Left kidney (tissue), 2 donors: ENCODE measurements around the gene TENM4. TPM values are rescaled to one million over a fixed set of nuclear protein-coding genes. Genes with fewer than 3 reads are reported as not detected.

Source experiments
- DNase-seq: peaks from one replicate; pipeline ENCODE4 v3.0.0-alpha.2; 2013
- polyA plus RNA-seq: library from polyadenylated mRNA; unstranded; fragments of 120-200 nt; gene quantifications from one replicate; pipeline ENCODE4 v1.2.1, GENCODE V29; 2013; ENCODE audit not compliant: insufficient read length

TENM4 gene
- polyA plus RNA-seq, 1 donor = 24.5 TPM

DNA sequence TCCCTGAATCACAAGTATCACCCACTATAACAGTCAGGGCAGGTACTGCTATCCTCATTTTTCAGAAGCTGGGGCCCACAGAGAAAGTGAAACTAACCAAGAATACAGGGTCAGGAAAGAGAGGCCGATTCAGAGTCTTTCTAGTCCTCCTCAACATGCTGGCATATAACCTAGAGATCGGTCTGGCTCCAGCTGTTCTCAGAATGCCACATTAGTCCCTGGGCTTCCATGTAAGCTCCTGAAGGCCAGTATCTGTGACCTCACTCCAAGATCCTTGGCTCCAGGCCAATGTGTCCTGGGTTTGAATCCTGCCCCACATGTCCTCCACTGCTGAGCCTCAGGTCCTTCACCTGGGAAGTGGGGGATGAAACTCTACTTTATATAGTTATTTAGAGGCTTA is 50.4 kb downstream of the TENM4 start:
- DNase-seq = no peak

DNA sequence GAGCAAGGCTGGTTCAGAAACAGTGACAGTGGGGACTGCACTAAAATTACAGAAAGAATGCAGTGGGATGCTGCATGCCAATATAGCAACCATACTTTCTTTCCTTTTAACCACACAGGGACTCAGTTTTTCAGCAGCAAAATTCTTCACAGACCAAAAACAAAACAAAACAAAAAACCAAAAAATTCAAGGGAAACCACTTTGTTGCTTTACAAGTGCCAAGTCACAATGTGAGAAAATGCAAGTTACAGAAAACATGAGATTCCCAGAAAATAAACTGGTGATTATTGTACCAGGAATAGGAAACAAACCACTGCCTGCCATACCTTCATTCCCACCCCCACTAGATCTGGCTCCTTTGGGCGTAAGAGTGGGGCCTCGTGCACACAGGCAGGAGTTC is 52.6 kb downstream of the TENM4 start:
- no peak for DNase-seq

DNA sequence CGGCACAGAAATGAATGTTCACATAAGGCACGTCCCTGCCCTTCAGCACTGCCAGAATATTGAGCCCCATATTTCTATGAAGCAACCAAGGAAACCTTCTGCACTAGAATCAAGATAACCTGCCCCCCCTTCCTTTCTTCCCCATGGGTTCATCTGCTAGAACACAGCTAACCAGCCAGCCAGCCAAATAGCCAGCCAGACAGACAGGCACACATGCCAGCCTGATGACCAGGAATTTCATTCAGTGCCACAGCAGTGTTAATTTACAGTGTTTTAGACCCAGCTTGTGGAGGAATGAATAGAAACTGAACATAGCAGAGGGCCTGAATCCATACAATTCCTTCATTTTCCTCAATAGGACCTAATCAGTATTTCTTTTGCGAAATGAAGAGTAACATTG is 57.0 kb downstream of the TENM4 start:
- no peak for DNase-seq

DNA sequence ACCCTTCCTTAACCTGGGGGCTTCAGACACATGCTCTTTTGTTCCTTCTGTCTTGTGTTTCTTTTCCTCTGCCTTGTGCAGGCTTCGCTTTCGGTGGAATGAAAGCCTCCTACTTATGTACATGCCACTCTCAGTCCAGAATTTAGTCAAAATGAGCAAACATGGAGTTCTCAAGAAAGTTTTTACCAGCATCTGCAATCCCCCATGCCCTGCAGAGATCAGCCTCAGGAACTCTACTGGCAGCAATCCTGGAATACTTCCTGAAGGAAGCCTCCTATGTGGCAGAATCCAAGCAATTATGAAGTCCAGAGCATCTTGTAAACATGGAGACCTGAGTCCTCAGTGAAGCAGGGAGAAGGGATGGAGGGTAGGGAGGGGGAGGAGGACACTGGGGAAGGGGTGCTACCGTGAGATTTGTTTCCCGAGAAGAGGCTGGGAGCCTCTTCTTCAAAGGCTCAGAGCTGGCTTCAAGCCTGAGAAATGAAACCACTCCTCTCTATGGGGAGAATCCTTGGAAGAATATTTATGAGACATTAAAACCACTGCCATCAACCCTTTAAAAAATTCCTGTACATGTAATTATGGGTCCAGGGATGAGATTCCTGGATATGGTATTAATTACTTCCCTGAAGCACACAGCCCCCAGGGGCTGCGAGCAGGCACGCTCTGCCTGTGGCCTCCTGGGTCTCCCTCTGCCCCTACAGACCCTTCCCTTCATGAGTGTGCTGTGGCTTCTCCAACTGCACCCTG is 58.4 kb downstream of the TENM4 start:
- DNase-seq = no peak

DNA sequence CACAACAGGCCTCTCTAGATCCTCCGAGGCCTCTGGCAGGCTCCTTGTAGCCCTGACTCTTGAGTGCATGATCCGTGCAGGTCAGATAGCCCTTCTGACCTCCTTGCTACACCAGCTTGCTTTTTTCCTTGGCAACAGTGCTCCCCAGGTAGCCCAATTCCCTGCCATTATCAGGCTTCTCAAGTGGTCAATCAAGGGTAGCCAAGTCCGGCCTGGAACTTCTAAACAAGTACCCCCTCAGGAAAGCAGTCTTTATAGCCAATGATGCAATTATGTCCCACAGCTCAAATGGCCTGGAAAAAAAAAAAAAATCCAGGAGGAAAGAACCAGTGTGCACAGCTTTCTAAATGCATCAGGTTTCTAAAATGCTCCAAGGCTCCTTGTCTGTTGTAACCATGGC is 59.8 kb downstream of the TENM4 start:
- DNase-seq = peak; percentile 11

DNA sequence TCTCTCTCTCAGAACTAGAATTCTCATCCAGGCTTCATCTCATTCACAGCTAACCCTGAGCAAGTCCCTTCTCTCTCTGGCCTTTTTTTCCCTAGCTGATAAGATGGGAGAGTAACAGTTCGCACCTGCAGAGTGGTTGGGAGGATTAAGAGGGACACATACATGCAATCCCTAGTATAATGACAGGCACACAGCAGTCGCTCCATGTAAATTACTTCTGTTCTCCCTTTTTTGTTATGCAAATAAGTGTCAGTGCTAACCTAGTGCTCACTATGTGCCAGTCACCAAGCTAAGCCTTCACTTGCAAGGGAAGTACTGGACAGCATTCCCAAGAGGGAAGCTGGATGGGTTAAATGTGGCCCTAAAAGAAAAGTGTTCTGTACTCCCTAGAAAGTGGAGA is 63.4 kb downstream of the TENM4 start:
- DNase-seq = no peak

DNA sequence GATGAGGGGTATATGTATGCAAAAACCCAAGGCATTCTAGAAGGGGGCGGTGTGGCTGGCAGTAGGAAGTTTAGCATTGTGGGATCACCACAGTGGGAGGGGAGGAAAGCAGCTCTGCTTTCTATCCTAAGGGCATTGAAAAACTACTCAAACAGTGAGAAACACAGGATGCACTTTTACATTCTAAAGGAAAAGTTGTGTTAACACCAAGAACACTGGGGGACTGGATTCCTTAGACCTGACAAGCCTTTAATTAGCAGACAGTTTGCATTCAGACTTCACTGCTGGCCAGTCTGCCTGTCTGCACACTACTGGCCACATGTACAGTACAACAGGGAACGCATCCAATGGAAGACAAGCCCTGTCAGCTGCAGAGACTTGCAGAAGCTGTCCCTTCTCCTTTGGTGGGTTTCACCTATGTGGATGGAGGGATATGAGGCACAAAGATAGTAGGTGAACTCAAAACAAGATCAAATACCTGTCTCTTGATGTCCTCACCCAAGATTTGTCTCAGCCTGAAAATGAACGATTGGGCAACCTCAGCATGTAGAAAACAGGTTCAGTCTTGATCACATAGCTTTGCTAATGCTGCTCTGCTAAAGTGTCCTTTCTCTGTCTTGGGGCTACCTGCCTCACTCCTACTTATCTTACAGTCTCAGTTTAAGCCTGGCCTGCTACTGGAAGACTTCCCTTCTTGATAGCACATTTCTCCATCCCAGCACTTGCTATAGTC is 64.8 kb downstream of the TENM4 start:
- DNase-seq = no peak

DNA sequence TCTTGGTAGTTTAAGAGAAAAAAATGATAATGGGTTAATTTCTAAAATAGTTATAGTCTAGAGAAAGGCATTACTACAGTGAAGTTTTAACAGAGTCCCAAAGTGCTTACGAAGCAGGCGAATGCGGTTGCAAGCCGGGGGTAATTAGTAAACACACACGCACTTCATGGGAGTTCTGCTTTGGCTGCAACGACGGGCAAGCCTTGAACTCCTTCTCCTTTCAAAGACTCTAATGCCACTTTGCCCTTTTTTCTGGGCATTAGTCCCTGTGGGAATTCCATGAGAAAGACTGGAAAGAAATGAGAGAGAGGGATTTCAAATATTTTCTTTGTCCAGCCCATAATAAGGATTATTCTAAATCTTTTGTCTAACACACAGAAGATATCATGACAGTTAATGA is 66.1 kb downstream of the TENM4 start:
- no peak for DNase-seq

DNA sequence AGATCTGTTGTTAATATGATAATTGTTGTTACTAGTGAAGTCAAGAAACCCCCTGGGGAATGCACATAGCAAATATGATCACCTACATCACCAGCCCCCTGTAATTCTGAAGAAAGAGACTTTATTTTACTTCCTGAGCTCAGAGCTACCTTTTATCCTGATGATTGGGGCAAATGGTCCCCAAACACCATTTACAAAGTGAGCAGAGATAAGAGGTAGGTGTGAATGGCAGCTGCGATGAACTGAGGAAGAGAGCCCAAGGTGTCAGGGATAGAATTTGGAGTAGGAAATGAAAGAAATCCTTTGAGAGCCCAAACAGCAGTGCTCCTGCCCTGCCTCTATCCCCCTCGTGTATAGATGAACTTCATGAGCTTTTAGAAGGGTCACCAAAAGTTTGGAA is 69.1 kb downstream of the TENM4 start:
- no peak for DNase-seq

DNA sequence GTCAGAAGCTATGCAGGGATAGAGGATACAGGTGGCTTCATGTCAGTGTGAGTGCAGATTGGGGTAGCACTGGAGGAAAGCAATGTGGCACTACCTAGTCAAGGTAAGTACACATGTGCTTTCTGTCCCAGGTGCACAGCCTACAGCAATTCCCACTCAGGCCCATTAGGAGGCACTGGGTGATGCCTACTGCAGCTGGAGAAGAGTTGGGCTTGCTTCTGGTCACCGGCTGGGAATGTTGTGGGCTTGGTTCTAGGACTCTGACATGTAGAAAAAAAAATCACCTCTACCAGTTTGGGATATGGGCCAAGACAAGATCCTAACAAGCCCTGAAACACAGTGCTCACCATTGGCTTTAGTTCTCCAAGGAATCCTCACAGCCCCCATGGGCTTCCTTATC is 69.7 kb downstream of the TENM4 start:
- DNase-seq = no peak

DNA sequence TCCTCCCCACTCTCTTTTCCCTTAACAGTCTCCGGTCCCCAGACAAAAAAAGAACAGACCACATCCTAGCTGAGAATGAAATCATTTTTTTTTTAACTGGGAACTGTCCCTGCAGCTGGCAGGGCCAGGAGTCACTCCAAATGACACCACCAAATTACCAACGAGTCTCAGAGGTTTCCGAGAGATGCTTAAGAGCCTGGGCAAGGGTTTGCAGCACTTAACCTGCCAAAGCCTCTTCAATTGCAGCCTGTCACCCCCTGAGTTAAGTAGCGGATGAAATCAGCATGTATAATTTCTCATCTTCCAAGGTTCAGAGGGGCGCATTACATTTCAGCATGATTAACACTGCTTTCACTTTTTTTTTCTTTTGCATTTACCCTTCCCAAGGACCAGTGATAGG is 71.8 kb downstream of the TENM4 start:
- DNase-seq = no peak

DNA sequence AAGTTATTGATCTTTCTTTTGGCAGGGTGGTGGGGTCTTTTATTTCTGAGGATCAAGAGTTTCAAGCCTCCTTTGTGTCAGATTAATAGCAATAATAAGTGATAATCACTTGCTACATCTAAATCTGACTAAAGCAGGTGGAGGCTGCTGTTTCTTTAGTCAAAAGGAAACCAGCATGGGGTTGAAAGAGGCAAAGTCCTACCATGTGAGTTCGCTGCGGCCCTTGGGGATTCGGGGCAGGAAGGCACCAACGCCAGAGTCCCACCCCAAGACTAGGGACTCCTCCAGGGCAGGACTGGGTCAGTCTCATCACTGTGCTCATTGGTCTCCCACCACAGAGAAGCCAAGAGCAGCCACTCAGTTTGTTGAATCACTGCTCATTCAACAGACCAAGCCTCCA is 73.0 kb downstream of the TENM4 start:
- DNase-seq = no peak

DNA sequence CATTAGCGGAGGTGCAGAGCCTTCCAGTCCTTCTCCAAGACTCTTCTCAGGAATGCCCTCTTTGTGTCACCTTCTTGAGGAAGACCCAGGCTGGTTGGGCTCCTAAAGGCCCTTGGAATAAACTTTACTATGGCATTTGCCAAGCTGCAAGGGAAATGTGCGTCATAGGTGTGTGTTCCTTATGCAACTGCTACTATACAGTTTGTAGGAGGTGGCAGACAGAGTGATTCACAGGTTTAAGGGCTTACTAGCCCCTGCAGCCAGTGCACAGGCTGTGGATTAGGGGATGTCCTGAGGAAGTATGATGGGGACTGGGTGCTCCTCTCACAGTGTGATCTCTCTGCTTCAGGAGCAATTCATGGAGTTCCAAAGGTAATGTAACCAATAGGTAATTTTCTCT is 74.6 kb downstream of the TENM4 start:
- DNase-seq = no peak

DNA sequence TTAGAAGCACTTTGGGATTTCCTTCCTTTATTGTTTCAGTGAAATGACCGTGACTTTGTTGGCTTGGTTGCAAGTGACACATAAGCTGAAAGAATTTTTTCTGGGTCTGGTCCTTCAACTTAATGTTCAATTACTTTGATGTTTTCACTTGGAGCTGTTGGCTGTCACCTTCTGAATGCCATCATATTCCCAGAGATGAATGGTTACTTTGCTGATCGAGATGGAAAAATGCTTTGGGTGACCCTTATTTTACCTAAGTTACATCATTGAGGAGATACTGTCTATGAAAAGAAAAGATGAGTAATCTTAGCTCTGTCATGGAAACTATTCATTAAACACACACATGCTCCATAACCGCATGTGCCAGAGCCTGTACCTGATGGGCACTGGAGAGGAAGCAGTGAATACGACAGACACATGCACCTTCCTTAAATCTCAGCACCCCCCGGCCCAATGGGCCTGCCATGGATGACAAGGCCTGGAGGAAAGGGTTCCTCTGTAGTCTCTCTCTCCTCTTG is 76.9 kb downstream of the TENM4 start:
- no peak for DNase-seq

DNA sequence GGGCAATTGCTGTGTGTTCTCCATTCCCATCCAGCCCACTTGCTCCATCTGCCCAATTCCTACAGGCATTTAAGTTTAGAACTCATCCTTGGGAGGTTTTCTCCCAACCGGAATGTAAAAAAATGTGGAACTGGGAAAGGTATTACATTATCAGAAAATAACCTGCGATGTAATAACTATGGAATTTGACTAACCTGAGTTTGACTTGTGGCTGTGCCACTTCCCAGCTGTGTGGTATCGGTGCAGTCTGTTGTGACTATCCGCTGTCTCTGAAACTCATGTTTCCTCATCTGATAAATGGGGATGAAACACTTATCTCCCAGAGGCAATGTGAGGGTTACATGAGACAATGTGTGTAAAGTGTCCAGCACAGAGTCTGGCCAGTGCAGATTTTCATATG is 77.6 kb downstream of the TENM4 start:
- DNase-seq = no peak

DNA sequence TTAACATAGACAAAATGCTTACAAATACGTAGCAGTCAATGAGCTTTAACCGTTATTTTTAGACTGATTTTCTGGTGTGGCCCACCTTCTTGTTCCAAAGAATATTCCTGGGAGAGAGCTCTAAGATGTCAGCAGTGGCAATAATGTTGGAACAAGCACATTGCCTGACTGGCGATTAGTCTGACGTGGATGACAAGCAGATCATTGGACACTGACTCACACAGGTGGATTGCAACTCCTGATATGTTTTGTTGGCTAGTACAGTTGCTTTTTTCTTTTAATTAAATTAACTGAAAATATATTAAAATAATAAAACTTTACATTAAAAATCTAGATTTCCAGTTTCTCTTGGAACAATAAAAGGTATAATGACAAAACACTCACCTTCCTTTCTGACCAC is 78.0 kb downstream of the TENM4 start:
- DNase-seq = no peak

DNA sequence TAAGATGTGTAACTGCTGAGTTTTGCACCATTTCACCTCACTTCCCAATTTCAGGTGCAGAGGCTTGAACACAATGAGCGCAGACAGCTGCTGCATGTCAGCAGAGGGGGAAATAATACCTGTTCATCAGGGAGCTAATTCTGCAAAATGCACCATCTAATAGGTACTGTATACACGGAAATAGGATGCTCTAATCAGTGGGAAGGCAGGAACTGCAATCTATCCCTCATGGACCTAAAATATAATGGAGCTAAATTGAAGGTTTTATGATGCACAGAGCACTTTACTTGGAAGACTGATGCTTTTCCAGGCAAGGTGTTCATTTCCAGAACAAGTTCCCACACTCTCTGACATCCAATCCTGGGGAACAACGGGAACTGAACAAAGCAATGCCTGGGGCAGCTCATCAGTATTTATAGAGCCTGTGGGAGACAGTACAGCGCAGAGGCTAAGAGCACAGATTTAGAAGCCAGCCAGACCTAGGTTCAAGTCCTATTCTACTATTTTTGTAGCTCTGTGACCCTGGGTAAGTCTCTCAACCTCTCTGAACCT is 78.5 kb downstream of the TENM4 start:
- no peak for DNase-seq

DNA sequence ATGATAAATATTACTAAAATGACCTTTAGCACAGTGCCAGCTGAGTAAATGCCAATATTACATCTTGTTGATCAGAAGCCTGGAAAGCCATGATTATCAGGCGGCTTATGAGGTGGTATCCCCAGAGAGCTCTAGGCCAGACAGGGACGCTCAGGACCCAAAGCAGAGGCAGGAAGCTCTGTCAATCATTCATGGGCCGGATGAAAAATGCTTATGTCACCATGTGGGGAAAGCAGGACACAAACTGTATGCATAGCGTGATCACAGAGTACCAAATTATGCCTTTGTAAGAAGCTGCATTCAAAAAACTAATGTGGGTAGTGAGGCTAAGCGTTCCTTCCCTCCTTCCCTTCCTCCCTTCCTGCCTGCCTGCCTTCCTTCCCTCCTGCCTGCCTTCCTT is 82.6 kb downstream of the TENM4 start:
- no peak for DNase-seq

DNA sequence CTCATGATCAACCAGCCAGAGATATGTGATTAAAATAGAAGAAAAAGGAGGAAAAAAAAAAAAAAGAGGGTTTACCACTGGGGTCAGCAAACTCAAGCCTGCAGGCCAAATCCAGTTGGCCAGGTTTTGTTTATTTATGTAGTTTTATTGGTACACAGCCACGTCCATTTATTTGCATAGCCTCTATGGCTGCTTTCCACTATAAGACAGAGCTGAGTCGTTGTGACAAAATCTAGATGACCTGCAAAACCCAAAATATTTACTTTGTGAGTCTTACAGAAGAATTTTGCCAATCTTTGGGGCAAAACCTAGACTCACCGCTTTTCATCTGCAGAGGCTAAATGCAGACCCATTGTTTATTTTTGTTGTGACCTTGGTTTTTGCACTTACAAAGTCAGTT is 87.1 kb downstream of the TENM4 start:
- no peak for DNase-seq

DNA sequence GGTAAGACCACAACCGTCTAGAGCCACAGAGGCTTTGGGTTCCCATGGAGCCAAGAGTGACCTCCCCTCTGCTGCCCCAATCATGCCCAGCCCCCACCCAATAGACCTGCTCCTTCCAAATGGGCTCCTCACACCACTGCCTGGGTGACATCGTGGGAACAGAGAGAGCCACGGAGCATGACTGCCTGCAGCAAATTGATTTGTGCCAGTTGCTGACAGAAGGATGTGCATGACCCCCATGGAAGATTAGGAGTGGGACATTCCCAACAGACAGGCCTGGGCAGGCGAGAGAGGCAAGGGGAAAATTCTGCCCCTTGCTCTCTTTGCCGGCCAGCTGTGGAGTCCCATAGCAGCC is 88.5 kb downstream of the TENM4 start:
- peak; percentile 28 for DNase-seq

DNA sequence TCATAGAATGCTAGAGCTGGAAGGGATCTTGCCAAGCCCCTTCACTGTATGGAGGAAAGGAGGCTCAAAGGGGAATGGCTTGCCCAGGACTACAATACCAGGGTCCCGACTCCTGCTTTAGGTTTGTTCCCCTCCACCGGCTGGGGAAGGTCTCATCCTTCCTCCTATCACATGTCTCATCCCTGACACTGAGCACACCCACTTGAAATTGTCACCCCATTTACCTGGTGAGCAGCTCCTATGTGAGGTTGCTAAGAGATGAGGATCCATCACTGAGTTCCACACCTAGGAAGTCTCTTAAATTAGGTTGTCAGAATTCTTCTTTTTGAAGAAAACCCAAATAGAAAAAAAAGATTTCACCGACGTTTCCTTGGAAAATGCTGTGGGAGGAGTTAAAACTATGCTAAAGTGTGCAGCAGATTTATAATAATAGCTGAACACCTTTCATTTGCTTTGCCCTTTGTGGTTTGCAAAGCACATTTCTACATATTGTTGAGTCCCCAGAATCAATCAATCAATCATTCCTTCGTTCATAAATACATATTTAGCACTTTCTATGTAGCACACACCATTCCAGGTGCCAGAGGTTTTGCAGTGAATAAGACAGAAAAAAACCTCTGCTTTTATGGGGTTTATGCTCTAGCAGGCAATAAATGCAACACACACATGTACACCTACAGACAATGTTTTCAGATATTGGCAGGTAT is 91.7 kb downstream of the TENM4 start:
- no peak for DNase-seq

DNA sequence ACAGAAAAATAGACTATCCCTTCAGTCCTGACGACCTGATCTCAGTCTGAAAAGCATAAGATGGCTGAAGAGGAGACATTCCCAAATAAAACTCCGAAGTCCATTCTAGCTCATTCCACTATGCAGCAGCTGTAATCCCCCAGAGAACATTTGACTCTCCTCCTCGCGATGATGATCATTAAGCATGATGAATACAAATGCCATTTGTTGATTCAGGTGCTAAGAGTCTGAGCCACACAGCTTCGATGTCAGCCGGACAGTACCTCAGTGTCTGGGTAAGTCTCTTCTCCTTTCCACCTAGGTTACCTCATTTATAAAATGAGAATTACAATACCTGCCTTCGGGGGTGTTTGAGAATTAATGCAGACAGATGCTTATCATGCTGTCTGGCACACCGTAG is 94.8 kb downstream of the TENM4 start:
- DNase-seq = no peak

DNA sequence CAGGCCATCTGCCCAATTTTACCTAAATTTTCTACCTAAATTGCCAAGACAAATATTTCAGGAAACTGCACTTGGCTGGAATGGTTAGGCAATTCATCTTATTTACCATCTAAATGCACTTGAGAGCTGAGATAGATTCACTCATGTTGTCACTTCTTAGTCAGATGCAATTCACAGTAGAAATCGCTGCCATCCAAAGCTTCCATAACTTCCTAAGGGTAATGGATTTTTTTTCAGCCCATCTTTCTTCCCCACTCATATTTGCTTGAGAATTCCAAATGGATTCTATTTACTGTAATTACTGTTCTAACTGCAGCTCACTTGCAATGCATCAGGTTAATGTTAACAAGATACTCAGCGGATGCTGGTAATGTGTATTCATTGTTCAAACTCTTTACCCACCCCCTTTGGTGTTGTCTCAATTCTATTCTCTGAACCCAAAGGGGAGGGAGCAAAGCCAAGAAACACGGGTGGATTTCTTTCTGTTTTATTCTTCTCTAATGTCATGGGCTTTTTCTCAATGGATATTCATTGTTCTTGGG is 96.0 kb downstream of the TENM4 start:
- DNase-seq = no peak
